K562 (cell line): Measurements from ENCODE around the gene GALR3. TPM values are rescaled to one million over a fixed set of nuclear protein-coding genes. Genes with fewer than 3 reads are reported as not detected.

Source experiments
- ATAC-seq: fragments of 200-7000 bp; cut with Tn5 transposase; 3 replicates; pipeline ENCODE4 v1.9.1; 2020; ENCODE audit warnings: moderate library complexity
- Bru-seq: library from RNA; stranded (reverse); fragments of 400-500 nt; gene quantifications from one replicate; lab custom pipeline; 2021; lab: Mats Ljungman, UMichigan
- BruChase-seq, 2 experiments: library from RNA; stranded (reverse); fragments of 400-500 nt; gene quantifications; one replicate each; lab custom pipeline; 2021; lab: Mats Ljungman, UMichigan
- BruUV-seq: library from RNA; stranded (reverse); fragments of 400-500 nt; replicated peaks from 2 replicates; lab custom pipeline; 2021; lab: Mats Ljungman, UMichigan
- CTCF ChIA-PET: fragments of 300-600 bp; formaldehyde crosslinking; extraction: SDS; loops from one replicate; lab custom pipeline; 2021; ENCODE audit warnings: low intra/inter-chr PET ratio; lab: Yijun Ruan, JAX
- POLR2A ChIA-PET: fragments of 300-600, 350-650 bp; sonication (Branson Sonifier 250); formaldehyde crosslinking; extraction: SDS; loops from one replicate; lab custom pipeline; 2021; ENCODE audit warnings: antibody characterized with exemption, inconsistent platforms; lab: Yijun Ruan, JAX
- DNase-seq, 4 experiments: peaks; one replicate each; pipeline versions ENCODE4 v3.0.0 to v3.0.0-alpha.2; 2011 to 2018; ENCODE audit warnings: low spot score in 3 of 4, mixed read lengths in 3 of 4; ENCODE audit errors: extremely low read depth in 1 of 4
- FAIRE-seq: peaks from 2 replicates; lab custom pipeline; 2011; peaks lifted over from hg19 to GRCh38; lab: Jason Lieb, UNC
- H2AFZ ChIP-seq: 2 replicates; pipeline ENCODE4 v1.6.0; 2011; ENCODE audit warnings: low read depth, low read length, control low read depth, inconsistent platforms
- H3K27ac ChIP-seq: fragments of 200-600 bp; 3 replicates; pipeline ENCODE4 v1.8.0; 2011; ENCODE audit warnings: low read depth, mild to moderate bottlenecking, control low read depth, inconsistent platforms, low read length, moderate library complexity, mixed read lengths; ENCODE audit errors: extremely low read depth
- H3K27me3 ChIP-seq, 2 experiments: fragments of 300-600 bp in 1 of 2; 2 replicates in 1 of 2; 3 replicates in 1 of 2; pipeline versions ENCODE4 v1.6.0 to v1.8.0; 2011; ENCODE audit warnings: inconsistent platforms in 2 of 2, low read length in 2 of 2, mild to moderate bottlenecking in 1 of 2, mixed read lengths in 1 of 2, moderate library complexity in 1 of 2; ENCODE audit not compliant: control insufficient read depth in 2 of 2, insufficient read depth in 2 of 2
- H3K36me3 ChIP-seq: fragments of 300-600 bp; 3 replicates; pipeline ENCODE4 v1.8.0; 2011; ENCODE audit warnings: mild to moderate bottlenecking, low read length, inconsistent platforms; ENCODE audit not compliant: control insufficient read depth, insufficient read depth
- H3K4me1 ChIP-seq, 2 experiments: fragments of 200-600 bp in 1 of 2; replicated peaks in 1 of 2; 2 replicates in 1 of 2; 3 replicates in 1 of 2; pipeline versions ENCODE4 v1.5.1 to v1.8.0; 2011; ENCODE audit warnings: inconsistent platforms in 2 of 2, low read length in 2 of 2, mild to moderate bottlenecking in 1 of 2, mixed read lengths in 1 of 2, moderate library complexity in 1 of 2; ENCODE audit not compliant: control insufficient read depth in 2 of 2, insufficient read depth in 2 of 2
- H3K4me2 ChIP-seq: 2 replicates; pipeline ENCODE4 v1.6.1; 2011; ENCODE audit warnings: low read length, control low read depth, inconsistent platforms, mixed read lengths; ENCODE audit not compliant: insufficient read depth
- H3K4me3 ChIP-seq: fragments of 200-600 bp; sonication (generic), shearing (Covaris generic); 2 replicates; pipeline ENCODE4 v1.5.1; 2016; ENCODE audit warnings: control low read depth, inconsistent platforms
- H3K79me2 ChIP-seq: fragments of 200-600 bp; 3 replicates; pipeline ENCODE4 v1.8.0; 2011; ENCODE audit warnings: low read length, inconsistent platforms; ENCODE audit not compliant: control insufficient read depth, insufficient read depth
- H3K9ac ChIP-seq, 2 experiments: 2 replicates each; pipeline versions ENCODE4 v1.6.0 to v1.6.1; 2011; ENCODE audit warnings: low read depth in 2 of 2, low read length in 2 of 2, control low read depth in 1 of 2, inconsistent platforms in 1 of 2, mild to moderate bottlenecking in 1 of 2, mixed read lengths in 1 of 2; ENCODE audit not compliant: insufficient read depth in 1 of 2
- H3K9me1 ChIP-seq: one replicate; pipeline ENCODE4 v1.6.0; 2011; ENCODE audit warnings: inconsistent platforms, mild to moderate bottlenecking, low read length, moderate library complexity; ENCODE audit not compliant: control insufficient read depth, insufficient read depth
- H3K9me3 ChIP-seq: replicated peaks from 2 replicates; pipeline ENCODE4 v1.5.1; 2011; ENCODE audit warnings: low read depth, low read length, inconsistent platforms; ENCODE audit not compliant: control insufficient read depth, insufficient read depth
- H4K20me1 ChIP-seq: replicated peaks from 2 replicates; pipeline ENCODE4 v1.6.1; 2011; ENCODE audit warnings: low read length, inconsistent platforms, mixed read lengths; ENCODE audit not compliant: control insufficient read depth, insufficient read depth
- CXXC5 ChIP-seq: fragments of 250-450 bp; sonication (Bioruptor Pico); IDR thresholded peaks from 2 replicates; pipeline ENCODE4 v1.8.0; 2022; ENCODE audit warnings: inconsistent platforms, mild to moderate bottlenecking, moderate library complexity
- HMG20A ChIP-seq: fragments of 450-650 bp; formaldehyde crosslinking; conservative IDR thresholded peaks from 2 replicates; pipeline ENCODE4 v1.4.0; 2020; ENCODE audit warnings: mild to moderate bottlenecking, mixed read lengths
- LCOR ChIP-seq: sonication (generic); formaldehyde crosslinking; IDR thresholded peaks from 2 replicates; pipeline ENCODE4 v1.8.0; 2022; ENCODE audit warnings: mild to moderate bottlenecking, missing genetic modification reagents
- POLR2G ChIP-seq: fragments of 200-400 bp; formaldehyde crosslinking; IDR thresholded peaks from 2 replicates; pipeline ENCODE4 v1.6.1; 2017; ENCODE audit warnings: low read depth, mild to moderate bottlenecking, antibody characterized with exemption, low read length, moderate library complexity
- WGBS: fragments of 100-300 bp; shearing (Covaris generic); methylation state at CpG from one replicate; pipeline ENCODE4 v1.1.6; 2016; ENCODE audit warnings: low coverage, mixed read lengths; ENCODE audit not compliant: insufficient coverage; ENCODE audit errors: missing lambda C conversion rate; 5-methylcytosine and 5-hydroxymethylcytosine counted together
- in situ Hi-C: fragments of 300-500 bp; cut with MboI; formaldehyde crosslinking; loops from 4 replicates; pipeline ENCODE4 v1.15.0; 2018; ENCODE audit warnings: inconsistent platforms, mixed read lengths
- intact Hi-C: fragments of 100-400 bp; cut with micrococcal nuclease; formaldehyde crosslinking; loops from 2 replicates; pipeline ENCODE4 v1.14.2; 2022
- long read RNA-seq, 3 experiments: library from polyadenylated mRNA in 2 of 3; library from RNA in 1 of 3; unstranded in 2 of 3; stranded (forward) in 1 of 3; transcript quantifications; one replicate each; pipeline ENCODE4 v2.0.0, GENCODE V29; 2019 to 2022
- polyA minus RNA-seq, 3 experiments: library from RNA; depleted of rRNA, polyadenylated mRNA; stranded (reverse); fragments of >200 nt; gene quantifications; 2 replicates each; pipeline ENCODE4 v1.2.3, GENCODE V29; 2011
- polyA plus RNA-seq, 8 experiments: library from polyadenylated mRNA; depleted of rRNA in 4 of 8; stranded (reverse) in 5 of 8; unstranded in 3 of 8; fragments of >200 nt; fragmentation: Nextera tagmentation in 2 of 8; fragmentation: Illumina TruSeq in 1 of 8; extraction: Ambion mirVana in 2 of 8; extraction: Trizol in 1 of 8; gene quantifications; 2 replicates each; pipeline versions ENCODE4 v1.2.1 to v1.2.3, GENCODE V29; 2011 to 2014; ENCODE audit warnings: inconsistent platforms in 1 of 8, missing spikeins in 1 of 8
- total RNA-seq, 7 experiments: library from RNA; depleted of rRNA in 6 of 7; stranded (reverse); fragments of >200 nt in 6 of 7; fragmentation: Illumina TruSeq in 2 of 7; extraction: Trizol in 2 of 7; gene quantifications; 2 replicates each; pipeline versions ENCODE4 v1.2.1 to v1.2.3, GENCODE V29; 2011 to 2021; ENCODE audit warnings: low replicate concordance in 1 of 7
- TF ChIP-seq, protein P1 (sequence below), 3 experiments: IDR thresholded peaks in 2 of 3; conservative IDR thresholded peaks in 1 of 3; 2 replicates each; pipeline ENCODE4 v1.5.1; 2011 to 2012; ENCODE audit warnings: low read length in 3 of 3, mild to moderate bottlenecking in 3 of 3, control low read depth in 2 of 3, improper control_type of control experiment in 1 of 3, inconsistent platforms in 1 of 3, low read depth in 1 of 3, mixed read lengths in 1 of 3, moderate library complexity in 1 of 3; ENCODE audit not compliant: insufficient read depth in 2 of 3

GALR3 gene
- 0.44 TPM in 1 of 2 replicates, not detected in the other for total RNA-seq (2011; cell fraction: chromatin; rRNA removed; ENCODE audit: low replicate concordance)
- 0.33 and 0.53 TPM in 2 replicates for total RNA-seq (2011; cell fraction: nucleolus; rRNA removed)
- 0.69 TPM in 1 of 2 replicates, not detected in the other for total RNA-seq (2011; cell fraction: nucleoplasm; rRNA removed)
- total RNA-seq (2014; rRNA removed) = 0.24 TPM in 1 of 2 replicates, not detected in the other
- total RNA-seq (2014; rRNA removed; fragmentation: Illumina TruSeq; extraction: Trizol) = not detected in 2 replicates
- not detected in 2 replicates for total RNA-seq (2015; rRNA removed; fragmentation: Illumina TruSeq; extraction: Trizol)
- total RNA-seq (2021) = 0.13 and 0.31 TPM in 2 replicates
- 0.11 TPM in 1 of 2 replicates, not detected in the other for polyA plus RNA-seq (2011; rRNA removed)
- polyA plus RNA-seq (2011; cell fraction: cytosol; rRNA removed) = 0.07 TPM in 1 of 2 replicates, not detected in the other
- 0.33 and 0.38 TPM in 2 replicates for polyA plus RNA-seq (2011; cell fraction: nucleus; rRNA removed)
- 0.28 TPM in 1 of 2 replicates, not detected in the other for polyA plus RNA-seq (2012)
- not detected in 2 replicates for polyA plus RNA-seq (2014; fragmentation: Illumina TruSeq; extraction: Trizol)
- polyA plus RNA-seq (2014; fragmentation: Nextera tagmentation; extraction: Ambion mirVana) = not detected
- not detected in 2 replicates for polyA plus RNA-seq (2014; rRNA removed)
- polyA minus RNA-seq (2011; rRNA and poly(A)+ RNA removed) = not detected in 2 replicates
- not detected in 2 replicates for polyA minus RNA-seq (2011; cell fraction: cytosol; rRNA and poly(A)+ RNA removed)
- 0.27 TPM in 1 of 2 replicates, not detected in the other for polyA minus RNA-seq (2011; cell fraction: nucleus; rRNA and poly(A)+ RNA removed)
- Bru-seq, nascent RNA = percentile 27 among the genes with signal in this experiment
- percentile 30 among the genes with signal in this experiment for BruChase-seq, experiment 1, labeled RNA remaining after a 2-hour chase
- percentile 20 among the genes with signal in this experiment for BruChase-seq, experiment 2, labeled RNA remaining after a 6-hour chase
- long read RNA-seq, experiment 1, partial matches to known transcripts = 0 of 1 reads
- long read RNA-seq, experiment 1, other reads (novel, unspliced or antisense) = 1 of 1 reads
- long read RNA-seq, experiment 2 = 0 reads
- long read RNA-seq, experiment 3 = 0 reads

GRCh38 chr22:37823134-37823985 is at the start of gene GALR3:
GALR3 (plus strand) TSS chr22:37823382; CDS start chr22:37823407, 25 bp downstream.
- WGBS = 50% methylated on average over 16 of the region's 21 CpGs
- FAIRE-seq (no peak), ATAC-seq (no peak), DNase-seq (no peak)
- intact Hi-C loops = no loop called here
- Histone ChIP-seq H3K9ac (peak within 1 kb of the TSS in 1 of 2 experiments; percentile 45; a peak in 2 of 4 replicates), H3K4me1 (peaks cover 0 to 12% of the 10 kb centered on the region in 2 experiments; a peak in 3 of 5 replicates), H4K20me1 (no peaks in the 10 kb centered on the region), H3K79me2 (no peaks in the 10 kb centered on the region), H3K4me2 (no peak within 1 kb of the TSS; the same call in 1 of the 2 replicates), H3K36me3 (no peaks in the 10 kb centered on the region), H3K9me3 (no peaks in the 10 kb centered on the region), H2AFZ (no peak within 1 kb of the TSS), H3K27ac (no peak within 1 kb of the TSS), H3K4me3 (no peak within 1 kb of the TSS), H3K27me3 (no peaks in the 10 kb centered on the region), H3K9me1 (no peaks in the 10 kb centered on the region)
- CTCF ChIA-PET = no interaction called here
- in situ Hi-C loops = no loop called here
- POLR2A ChIA-PET = no interaction called here
- no TSS peak for BruUV-seq
- TF ChIP-seq CXXC5 (CRISPR knock-in tag) (no peak), HMG20A (CRISPR knock-in tag) (no peak), POLR2G (peak; percentile 32; the same call in 1 of the 2 replicates), LCOR (CRISPR knock-in tag) (no peak)
- TF ChIP-seq, protein P1, sequence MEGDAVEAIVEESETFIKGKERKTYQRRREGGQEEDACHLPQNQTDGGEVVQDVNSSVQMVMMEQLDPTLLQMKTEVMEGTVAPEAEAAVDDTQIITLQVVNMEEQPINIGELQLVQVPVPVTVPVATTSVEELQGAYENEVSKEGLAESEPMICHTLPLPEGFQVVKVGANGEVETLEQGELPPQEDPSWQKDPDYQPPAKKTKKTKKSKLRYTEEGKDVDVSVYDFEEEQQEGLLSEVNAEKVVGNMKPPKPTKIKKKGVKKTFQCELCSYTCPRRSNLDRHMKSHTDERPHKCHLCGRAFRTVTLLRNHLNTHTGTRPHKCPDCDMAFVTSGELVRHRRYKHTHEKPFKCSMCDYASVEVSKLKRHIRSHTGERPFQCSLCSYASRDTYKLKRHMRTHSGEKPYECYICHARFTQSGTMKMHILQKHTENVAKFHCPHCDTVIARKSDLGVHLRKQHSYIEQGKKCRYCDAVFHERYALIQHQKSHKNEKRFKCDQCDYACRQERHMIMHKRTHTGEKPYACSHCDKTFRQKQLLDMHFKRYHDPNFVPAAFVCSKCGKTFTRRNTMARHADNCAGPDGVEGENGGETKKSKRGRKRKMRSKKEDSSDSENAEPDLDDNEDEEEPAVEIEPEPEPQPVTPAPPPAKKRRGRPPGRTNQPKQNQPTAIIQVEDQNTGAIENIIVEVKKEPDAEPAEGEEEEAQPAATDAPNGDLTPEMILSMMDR (IDR thresholded peaks at IDR 0.05 in 2 of 3, conservative IDR thresholded peaks at IDR 0.05 in 1 of 3; ENCODE audit: insufficient read depth in 2 of 3, low read depth in 1 of 3, low read length in 3 of 3) = no peak
